BJ (cell line): Measurements from ENCODE around the gene CCT3. TPM values are rescaled to one million over a fixed set of nuclear protein-coding genes. Genes with fewer than 3 reads are reported as not detected.

Source experiments
- CTCF ChIA-PET: fragments of 350-600 bp; formaldehyde crosslinking; extraction: SDS; loops from one replicate; lab custom pipeline; 2021; ENCODE audit warnings: antibody characterized with exemption, inconsistent platforms; lab: Yijun Ruan, JAX
- POLR2A ChIA-PET: fragments of 300-600 bp; sonication (Branson Sonifier 250); formaldehyde crosslinking; extraction: SDS; loops from one replicate; lab custom pipeline; 2021; ENCODE audit warnings: antibody characterized with exemption; lab: Charles Lee
- DNase-seq: peaks from one replicate; pipeline ENCODE4 v3.0.0-alpha.2; 2011; ENCODE audit warnings: low read depth
- H3K27me3 ChIP-seq: 2 replicates; pipeline ENCODE4 v1.6.0; 2011; ENCODE audit warnings: low read length; ENCODE audit not compliant: control insufficient read depth, insufficient read depth
- H3K36me3 ChIP-seq: 2 replicates; pipeline ENCODE4 v1.5.1; 2011; ENCODE audit warnings: low read length; ENCODE audit not compliant: control insufficient read depth, insufficient read depth
- H3K4me3 ChIP-seq: 2 replicates; pipeline ENCODE4 v1.5.1; 2011; ENCODE audit warnings: low read depth, mild to moderate bottlenecking, control low read depth, low read length
- polyA minus RNA-seq: library from RNA; depleted of rRNA, polyadenylated mRNA; stranded (reverse); fragments of >200 nt; gene quantifications from 2 replicates; pipeline ENCODE4 v1.2.3, GENCODE V29; 2011; rRNA and poly(A)+ RNA removed
- polyA plus RNA-seq: library from polyadenylated mRNA; depleted of rRNA; stranded (reverse); fragments of >200 nt; gene quantifications from 2 replicates; pipeline ENCODE4 v1.2.3, GENCODE V29; 2011; rRNA removed
- TF ChIP-seq, protein P1 (sequence below): IDR thresholded peaks from 2 replicates; pipeline ENCODE4 v1.5.1; 2011; ENCODE audit warnings: low read depth, mild to moderate bottlenecking, control low read depth, inconsistent platforms, low read length, moderate library complexity; ENCODE audit not compliant: insufficient read depth

CCT3 gene
- polyA plus RNA-seq (275 and 299 TPM in 2 replicates), polyA minus RNA-seq (131 and 209 TPM in 2 replicates)

DNA sequence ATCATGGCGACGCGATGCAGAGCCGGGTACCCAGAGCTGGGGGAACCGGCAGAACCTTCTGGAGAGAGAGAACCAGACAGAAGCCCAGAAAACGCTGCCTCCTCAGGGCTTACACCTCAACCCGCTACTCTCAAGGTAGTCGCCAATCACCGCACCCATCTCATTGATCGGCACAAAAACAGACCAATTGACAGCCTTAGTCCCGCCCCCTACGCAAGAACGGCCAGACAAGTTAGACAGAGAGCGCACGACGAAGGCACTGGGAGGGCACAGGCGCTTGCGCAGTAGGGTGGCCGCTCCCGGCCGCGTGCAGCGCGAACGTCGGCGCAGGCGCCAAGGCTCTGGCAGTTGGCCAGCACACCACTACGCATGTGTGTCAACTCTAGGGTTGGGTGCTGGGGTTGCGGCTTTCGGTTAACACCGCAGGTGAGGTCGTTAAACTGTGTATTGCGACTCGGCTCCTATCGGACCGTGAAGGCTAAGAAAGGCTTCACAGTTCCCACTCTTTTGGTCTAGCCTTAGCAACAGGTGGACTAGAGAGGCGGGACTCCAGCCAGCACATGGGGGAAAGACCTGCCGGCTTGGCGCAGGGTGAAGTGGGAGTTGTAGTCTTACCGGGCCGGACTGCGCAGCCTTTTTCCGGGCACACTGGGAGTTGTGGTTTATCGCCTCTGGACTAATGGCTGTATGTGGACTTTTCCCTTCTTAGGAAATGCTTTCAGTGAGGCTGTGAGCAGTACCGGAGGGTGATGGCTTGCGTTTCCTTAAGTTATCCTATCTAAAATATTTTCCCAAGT is at the start of gene CCT3, which contains the start of gene TSACC:
Gene CCT3 (minus strand): TSS at position 113 of the 797 bp plus-strand sequence. CDS start 108 bp downstream, at position 5.
Gene TSACC (plus strand): TSS at position 347 of the 797 bp plus-strand sequence. CDS start 1,232 bp downstream, outside the sequence.
- H3K27me3 ChIP-seq, result no peaks in the 10 kb centered on the region
- DNase-seq, result peak; percentile 99
- POLR2A ChIA-PET, result no interaction called here
- CTCF ChIA-PET, result interaction anchor here (0.9 to 1.4 kb wide), 2 partner anchors 15 to 20 kb away, joined by 4 read pairs; no protein-coding TSS in a partner anchor
- H3K36me3 ChIP-seq, result peaks cover 3% of the 10 kb centered on the region
- peak within 1 kb of the TSS; percentile 91 for H3K4me3 ChIP-seq
- TF ChIP-seq, protein P1, sequence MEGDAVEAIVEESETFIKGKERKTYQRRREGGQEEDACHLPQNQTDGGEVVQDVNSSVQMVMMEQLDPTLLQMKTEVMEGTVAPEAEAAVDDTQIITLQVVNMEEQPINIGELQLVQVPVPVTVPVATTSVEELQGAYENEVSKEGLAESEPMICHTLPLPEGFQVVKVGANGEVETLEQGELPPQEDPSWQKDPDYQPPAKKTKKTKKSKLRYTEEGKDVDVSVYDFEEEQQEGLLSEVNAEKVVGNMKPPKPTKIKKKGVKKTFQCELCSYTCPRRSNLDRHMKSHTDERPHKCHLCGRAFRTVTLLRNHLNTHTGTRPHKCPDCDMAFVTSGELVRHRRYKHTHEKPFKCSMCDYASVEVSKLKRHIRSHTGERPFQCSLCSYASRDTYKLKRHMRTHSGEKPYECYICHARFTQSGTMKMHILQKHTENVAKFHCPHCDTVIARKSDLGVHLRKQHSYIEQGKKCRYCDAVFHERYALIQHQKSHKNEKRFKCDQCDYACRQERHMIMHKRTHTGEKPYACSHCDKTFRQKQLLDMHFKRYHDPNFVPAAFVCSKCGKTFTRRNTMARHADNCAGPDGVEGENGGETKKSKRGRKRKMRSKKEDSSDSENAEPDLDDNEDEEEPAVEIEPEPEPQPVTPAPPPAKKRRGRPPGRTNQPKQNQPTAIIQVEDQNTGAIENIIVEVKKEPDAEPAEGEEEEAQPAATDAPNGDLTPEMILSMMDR, result no peak

DNA sequence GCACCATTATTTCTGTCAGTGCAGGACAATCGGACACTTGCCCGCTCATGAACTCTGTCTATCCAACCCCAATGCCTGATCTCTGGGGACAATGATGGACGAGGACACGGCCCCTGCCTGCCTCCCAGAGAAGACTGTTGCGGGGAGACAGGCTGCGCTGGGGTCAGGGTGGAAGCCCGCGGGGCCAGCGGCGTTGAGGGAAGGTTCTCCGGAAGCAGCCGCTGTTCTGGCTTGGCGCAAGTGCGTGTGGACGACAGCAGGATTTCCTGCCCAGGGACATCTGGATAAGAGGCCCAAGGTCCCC is 49.7 kb upstream of the CCT3 start:
- no peak overlapping the region for H3K4me3 ChIP-seq
- no peaks in the 10 kb centered on the region for H3K36me3 ChIP-seq
- ChIA-PET POLR2A (no interaction called here), CTCF (interaction anchor here (1.2 to 6.0 kb wide), 4 partner anchors 31 to 67 kb away, joined by 3 to 172 read pairs (median 22); no protein-coding TSS in a partner anchor)
- no peak for DNase-seq
- TF ChIP-seq, protein P1, result no peak
- peaks cover 34% of the 10 kb centered on the region for H3K27me3 ChIP-seq

DNA sequence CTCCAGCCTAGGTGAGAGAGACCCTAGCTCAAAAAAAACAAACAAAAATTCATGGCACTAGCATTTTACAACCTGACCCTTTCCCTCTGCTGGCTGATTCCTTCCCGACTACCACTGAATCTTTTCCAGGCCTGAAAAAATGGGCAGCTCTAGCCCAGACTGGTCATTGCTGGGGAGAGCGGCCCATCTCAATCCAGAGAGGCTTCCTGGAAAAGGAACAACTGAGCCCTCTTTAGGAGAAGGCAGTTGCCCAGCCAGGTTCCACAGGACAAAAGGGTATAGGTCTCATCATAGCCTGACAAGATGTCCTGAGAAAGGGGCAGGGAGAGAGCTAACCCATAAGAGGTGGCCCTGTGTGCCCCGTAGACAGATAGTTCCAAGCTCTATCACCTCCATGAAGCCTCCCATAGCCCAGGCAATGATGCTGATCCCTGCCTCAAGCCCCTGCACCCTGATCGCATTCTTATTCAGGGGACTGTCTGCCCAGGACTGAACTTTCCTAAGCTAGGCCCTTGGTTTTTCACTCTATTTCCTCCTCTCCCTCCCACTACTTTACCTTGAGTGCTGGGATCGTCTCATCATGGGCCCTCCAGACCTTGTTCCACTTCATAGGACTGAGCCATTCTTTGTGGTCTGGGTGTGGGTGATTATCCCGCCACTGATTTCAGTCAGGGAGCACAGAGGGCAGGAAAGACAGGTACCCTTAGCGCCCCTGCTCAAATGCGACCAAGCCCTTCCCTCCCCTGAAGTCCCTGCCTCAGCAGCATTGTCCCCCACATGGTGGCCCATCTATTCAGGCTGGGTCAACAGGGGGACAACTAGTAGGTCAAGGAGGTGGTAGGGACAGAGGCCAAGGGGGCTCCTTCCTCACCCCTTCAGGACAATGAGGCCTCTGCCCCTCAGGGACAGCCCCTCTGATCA is 49.1 kb upstream of the CCT3 start:
- ChIA-PET POLR2A (no interaction called here), CTCF (interaction anchor here (0.9 to 7.1 kb wide), 20 partner anchors 7 to 237 kb away, joined by 3 to 172 read pairs (median 18); no protein-coding TSS in a partner anchor)
- peaks cover 34% of the 10 kb centered on the region for H3K27me3 ChIP-seq
- no peaks in the 10 kb centered on the region for H3K36me3 ChIP-seq
- DNase-seq, result no peak
- TF ChIP-seq, protein P1, result no peak
- no peak overlapping the region for H3K4me3 ChIP-seq

DNA sequence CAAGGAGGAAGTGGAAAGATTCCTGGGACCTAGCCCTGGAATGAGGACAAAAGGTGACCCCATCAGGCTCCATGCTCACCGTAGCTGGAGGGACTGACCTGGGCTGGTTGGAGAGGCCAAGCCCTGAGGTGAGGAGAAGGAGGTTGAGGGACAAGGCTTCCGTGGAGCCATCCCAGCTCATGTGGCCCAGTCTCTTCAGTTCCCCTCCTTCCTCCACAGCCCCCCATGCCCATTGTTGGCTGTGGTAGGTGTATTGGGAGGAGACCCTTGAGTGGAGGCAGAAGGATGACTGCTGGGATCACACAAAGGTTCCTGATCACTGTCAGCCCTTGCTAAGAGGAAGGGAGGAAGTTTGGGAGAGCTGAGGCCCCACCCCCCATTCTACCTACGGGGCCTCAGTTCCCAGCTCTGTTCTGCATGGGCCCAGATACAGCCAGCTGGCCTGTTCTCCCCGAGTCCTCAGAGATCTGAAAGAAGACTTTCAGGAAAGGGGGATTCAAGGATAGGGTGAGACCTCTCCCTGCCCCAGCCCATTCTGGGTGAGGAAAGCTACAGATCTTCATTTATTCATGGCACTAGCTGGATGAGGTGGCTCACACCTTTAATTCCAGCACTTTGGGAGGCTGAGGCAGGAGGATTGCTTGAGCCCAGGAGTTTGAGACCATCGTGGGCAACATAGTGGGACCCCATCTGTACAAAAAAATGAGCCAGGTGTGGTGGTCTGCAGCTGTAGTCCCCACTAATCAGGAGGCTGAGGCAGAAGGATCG is 48.2 kb upstream of the CCT3 start:
- ChIA-PET CTCF (interaction anchor here (0.6 to 7.1 kb wide), 52 partner anchors 8 to 464 kb away, joined by 3 to 172 read pairs (median 6); partner anchors contain the start of genes NAXE and RHBG), POLR2A (interaction anchor here (0.6 to 1.0 kb wide), 2 partner anchors 59 to 326 kb away, joined by 4 to 5 read pairs; no protein-coding TSS in a partner anchor)
- no peaks in the 10 kb centered on the region for H3K36me3 ChIP-seq
- TF ChIP-seq, protein P1, result no peak
- DNase-seq, result no peak
- H3K4me3 ChIP-seq, result no peak overlapping the region
- H3K27me3 ChIP-seq, result peaks cover 28% of the 10 kb centered on the region
